NCI-H2107 treated with DMSO at 0.1 percent for 48 hours (cell line): ENCODE data around the gene PCDHA6.
"Not testable (repeated sequence)": the region's sequence is repeated elsewhere in the genome, so short reads cannot be mapped to it uniquely, and the experiment has no call there.

Experiments used
- DNase-seq: peaks from one replicate; lab custom pipeline; 2025; ENCODE audit not compliant: unreplicated experiment; lab: John Stamatoyannopoulos, UW

PCDHA6 gene

DNA sequence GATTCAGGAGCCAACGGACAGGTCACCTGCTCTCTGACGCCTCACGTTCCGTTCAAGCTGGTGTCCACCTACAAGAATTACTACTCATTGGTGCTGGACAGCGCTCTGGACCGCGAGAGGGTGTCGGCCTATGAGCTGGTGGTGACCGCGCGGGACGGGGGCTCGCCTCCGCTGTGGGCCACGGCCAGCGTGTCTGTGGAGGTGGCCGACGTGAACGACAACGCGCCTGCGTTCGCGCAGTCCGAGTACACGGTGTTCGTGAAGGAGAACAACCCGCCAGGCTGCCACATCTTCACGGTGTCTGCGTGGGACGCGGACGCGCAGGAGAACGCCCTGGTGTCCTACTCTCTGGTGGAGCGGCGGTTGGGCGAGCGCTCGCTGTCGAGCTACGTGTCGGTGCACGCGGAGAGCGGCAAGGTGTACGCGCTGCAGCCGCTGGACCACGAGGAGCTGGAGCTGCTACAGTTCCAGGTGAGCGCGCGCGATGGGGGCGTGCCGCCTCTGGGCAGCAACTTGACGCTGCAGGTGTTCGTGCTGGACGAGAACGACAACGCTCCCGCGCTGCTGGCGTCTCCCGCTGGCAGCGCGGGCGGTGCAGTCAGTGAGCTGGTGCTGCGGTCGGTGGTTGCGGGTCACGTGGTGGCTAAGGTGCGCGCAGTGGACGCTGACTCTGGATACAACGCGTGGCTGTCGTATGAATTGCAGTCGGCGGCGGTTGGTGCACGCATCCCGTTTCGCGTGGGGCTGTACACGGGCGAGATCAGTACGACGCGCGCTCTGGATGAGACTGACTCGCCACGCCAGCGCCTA lies 29.6 kb downstream of the PCDHA6 start:
- DNase-seq = no peak

DNA sequence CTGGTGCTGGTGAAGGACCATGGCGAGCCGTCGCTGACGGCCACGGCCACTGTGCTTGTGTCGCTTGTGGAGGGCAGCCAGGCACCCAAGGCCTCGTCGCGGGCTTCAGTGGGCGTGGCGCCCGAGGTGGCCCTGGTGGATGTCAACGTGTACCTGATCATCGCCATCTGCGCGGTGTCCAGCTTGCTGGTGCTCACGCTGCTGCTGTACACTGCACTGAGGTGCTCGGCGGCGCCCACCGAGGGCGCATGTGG lies 30.2 kb downstream of the PCDHA6 start:
- DNase-seq = no peak

DNA sequence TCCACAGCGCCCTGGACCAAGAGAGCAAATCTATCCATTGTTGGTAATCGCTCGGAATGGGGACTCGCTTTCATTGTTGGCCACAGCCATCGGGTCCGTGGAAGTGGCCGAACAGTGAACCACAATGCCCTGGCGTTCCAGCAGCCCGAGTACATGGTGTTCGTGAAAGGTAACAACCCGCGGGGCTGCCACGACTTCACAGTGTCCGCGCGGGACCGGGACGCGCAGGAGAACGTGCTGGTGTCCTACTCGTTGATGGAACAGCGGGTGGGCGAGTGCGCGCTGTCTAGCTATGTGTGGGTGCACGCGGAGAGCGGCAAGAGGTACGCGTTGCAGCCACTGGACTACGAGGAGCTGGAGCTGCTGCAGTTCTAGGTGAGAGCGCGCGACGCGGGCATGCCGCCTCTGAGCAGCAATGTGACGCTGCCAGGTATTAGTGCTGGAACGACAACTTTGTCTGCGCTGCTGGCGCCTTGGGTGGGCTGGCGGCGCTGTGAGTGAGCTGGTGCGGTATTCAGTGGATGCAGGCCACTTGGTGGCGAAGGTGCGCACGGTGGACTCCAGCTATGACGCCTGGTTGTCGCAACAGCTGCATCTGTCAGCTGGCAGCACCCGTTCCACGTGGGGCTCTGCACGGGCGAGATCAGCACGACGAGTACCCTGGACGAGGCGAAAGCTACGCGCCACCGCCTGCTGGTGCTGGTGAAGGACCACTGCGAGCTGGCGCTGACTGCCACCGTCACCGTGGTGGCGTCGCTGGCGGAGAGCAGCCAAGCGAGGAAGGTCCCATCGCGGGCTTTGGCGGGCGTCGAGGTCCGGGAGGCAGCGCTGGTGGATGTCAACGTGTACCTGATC lies 34.9 kb downstream of the PCDHA6 start:
- DNase-seq = no peak

DNA sequence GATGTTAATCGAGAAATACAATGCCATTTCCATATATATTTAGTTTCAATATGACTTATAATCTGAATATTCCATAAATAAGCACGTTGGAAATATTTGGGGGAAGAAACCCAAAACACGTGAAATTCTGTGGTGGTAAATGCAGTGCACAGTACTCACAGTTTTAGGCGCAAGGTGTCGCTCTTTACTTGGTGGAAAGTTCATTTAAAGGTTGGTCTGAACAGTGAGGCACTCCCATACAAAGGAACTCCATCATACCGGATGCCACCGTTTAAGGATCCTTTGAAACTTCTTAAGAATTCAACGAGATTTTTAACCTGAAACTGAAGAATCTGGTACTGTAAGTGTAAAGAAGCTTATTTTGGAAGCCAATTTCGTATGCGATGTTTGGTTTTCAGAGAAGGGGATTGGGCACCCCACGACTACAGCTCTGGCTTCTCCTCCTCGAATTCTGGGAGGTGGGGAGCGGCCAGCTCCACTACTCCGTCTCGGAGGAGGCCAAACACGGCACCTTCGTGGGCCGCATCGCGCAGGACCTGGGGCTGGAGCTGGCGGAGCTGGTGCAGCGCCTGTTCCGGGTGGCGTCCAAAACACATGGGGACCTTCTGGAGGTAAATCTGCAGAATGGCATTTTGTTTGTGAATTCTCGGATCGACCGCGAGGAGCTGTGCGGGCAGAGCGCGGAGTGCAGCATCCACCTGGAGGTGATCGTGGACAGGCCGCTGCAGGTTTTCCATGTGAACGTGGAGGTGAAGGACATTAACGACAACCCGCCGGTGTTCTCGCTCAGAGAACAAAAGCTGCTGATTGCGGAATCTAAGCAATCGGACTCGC lies 41.2 kb downstream of the PCDHA6 start, which contains the start of gene PCDHA11:
Gene PCDHA11, plus strand, starts transcription at position 237 of the 834 bp plus-strand sequence. Its CDS starts 147 bp downstream, at position 384.
- peak; percentile 78 for DNase-seq

DNA sequence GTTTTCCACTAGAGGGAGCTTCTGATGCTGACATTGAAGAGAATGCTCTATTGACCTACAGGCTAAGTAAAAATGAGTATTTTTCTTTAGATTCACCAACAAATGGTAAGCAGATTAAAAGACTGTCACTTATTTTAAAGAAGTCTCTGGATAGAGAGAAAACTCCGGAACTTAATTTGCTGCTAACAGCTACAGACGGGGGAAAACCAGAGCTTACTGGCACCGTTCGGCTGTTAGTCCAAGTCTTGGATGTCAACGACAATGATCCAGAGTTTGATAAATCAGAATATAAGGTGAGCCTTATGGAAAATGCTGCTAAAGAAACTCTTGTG lies 41.8 kb downstream of the PCDHA6 start:
- DNase-seq = peak; percentile 61

DNA sequence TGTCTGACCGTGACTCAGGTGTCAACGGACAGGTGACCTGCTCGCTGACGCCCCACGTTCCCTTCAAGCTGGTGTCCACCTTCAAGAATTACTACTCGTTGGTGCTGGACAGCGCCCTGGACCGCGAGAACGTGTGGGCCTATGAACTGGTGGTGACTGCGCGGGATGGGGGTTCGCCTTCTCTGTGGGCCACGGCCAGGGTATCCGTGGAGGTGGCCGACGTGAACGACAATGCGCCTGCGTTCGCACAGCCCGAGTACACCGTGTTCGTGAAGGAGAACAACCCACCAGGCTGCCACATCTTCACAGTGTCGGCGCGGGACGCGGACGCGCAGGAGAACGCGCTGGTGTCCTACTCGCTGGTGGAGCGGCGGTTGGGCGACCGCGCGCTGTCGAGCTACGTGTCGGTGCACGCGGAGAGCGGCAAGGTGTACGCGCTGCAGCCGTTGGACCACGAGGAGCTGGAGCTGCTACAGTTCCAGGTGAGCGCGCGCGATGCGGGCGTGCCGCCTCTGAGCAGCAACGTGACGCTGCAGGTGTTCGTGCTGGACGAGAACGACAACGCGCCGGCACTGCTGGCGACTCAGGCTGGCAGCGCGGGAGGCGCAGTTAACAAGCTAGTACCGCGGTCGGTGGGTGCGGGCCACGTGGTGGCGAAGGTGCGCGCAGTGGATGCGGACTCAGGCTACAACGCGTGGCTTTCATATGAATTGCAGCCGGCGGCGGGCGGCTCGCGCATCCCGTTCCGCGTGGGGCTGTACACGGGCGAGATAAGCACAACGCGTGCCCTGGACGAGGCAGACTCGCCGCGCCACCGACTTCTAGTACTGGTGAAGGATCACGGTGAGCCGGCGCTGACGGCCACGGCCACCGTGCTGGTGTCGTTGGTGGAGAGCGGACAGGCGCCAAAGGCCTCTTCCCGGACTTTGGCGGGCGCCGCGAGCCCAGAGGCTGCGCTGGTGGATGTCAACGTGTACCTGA lies 42.8 kb downstream of the PCDHA6 start:
- DNase-seq = no peak

DNA sequence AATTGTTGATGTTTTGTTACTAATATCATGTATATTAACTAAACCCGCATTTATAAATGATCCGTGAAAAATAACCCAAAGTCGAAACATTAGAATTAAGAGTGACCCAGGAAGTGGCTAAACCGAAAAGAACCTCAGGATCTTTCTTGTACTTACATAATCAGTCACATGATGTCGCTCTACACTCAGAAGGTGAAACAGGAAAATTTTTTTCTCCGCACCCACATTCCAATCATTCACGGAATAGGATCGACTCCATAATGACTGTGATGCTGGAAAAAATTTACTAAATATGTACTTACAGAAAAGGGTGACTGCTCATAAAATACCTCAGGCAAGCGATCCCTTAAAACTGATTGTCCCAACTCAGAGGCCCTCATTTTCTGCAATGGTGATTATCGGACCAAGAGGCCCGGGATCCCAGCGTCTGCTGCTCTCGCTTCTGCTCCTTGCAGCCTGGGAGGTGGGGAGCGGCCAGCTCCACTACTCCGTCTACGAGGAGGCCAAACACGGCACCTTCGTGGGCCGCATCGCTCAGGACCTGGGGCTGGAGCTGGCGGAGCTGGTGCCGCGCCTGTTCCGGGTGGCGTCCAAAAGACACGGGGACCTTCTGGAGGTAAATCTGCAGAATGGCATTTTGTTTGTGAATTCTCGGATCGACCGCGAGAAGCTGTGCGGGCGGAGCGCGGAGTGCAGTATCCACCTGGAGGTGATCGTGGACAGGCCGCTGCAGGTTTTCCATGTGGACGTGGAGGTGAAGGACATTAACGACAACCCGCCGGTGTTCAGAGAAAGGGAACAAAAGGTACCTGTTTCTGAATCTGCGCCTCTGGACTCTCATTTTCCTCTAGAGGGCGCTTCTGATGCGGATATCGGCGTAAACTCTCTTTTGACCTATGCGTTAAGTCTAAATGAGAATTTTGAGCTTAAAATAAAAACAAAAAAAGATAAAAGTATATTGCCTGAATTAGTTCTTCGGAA lies 47.6 kb downstream of the PCDHA6 start, which contains the start of gene PCDHA12:
Gene PCDHA12, plus strand, starts transcription at position 224 of the 981 bp plus-strand sequence. Its CDS starts 165 bp downstream, at position 389.
- no peak for DNase-seq

DNA sequence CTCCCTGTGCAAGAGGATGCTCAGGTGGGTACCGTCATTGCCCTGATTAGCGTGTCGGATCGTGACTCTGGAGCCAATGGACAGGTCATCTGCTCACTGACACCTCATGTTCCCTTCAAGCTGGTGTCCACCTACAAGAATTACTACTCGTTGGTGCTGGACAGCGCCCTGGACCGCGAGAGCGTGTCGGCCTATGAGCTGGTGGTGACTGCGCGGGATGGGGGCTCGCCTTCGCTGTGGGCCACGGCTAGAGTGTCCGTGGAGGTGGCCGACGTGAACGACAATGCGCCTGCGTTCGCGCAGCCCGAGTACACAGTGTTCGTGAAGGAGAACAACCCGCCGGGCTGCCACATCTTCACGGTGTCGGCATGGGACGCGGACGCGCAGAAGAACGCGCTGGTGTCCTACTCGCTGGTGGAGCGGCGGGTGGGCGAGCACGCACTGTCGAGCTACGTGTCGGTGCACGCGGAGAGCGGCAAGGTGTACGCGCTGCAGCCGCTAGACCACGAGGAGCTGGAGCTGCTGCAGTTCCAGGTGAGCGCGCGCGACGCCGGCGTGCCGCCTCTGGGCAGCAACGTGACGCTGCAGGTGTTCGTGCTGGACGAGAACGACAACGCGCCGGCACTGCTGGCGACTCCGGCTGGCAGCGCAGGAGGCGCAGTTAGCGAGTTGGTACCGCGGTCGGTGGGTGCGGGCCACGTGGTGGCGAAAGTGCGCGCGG lies 48.9 kb downstream of the PCDHA6 start:
- not testable (repeated sequence) for DNase-seq

DNA sequence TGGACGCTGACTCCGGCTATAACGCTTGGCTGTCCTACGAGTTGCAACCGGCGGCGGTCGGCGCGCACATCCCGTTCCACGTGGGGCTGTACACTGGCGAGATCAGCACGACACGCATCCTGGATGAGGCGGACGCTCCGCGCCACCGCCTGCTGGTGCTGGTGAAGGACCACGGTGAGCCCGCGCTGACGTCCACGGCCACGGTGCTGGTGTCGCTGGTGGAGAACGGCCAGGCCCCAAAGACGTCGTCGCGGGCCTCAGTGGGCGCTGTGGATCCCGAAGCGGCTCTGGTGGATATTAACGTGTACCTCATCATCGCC lies 49.5 kb downstream of the PCDHA6 start:
- DNase-seq = no peak
